Muscle layer of colon (tissue), 2 donors: ENCODE measurements around the gene AIFM1.

ENCODE experiments used
- H3K27ac ChIP-seq: one replicate; pipeline ENCODE4 v1.7.0; 2013; ENCODE audit warnings: low read depth, mild to moderate bottlenecking, low read length, moderate library complexity
- H3K27me3 ChIP-seq, 2 donors: one replicate each; pipeline ENCODE4 v1.7.0; 2013; ENCODE audit warnings: low read length in 2 of 2, mild to moderate bottlenecking in 2 of 2; ENCODE audit not compliant: insufficient read depth in 2 of 2, control insufficient read depth in 1 of 2
- H3K36me3 ChIP-seq: one replicate; pipeline ENCODE4 v1.7.0; 2013; ENCODE audit warnings: mild to moderate bottlenecking, low read length; ENCODE audit not compliant: insufficient read depth
- H3K4me1 ChIP-seq: one replicate; pipeline ENCODE4 v1.7.0; 2013; ENCODE audit warnings: mild to moderate bottlenecking, low read length; ENCODE audit not compliant: insufficient read depth
- H3K4me3 ChIP-seq, 2 donors: one replicate each; pipeline ENCODE4 v1.7.0; 2013; ENCODE audit warnings: low read length in 2 of 2, low read depth in 1 of 2, mild to moderate bottlenecking in 1 of 2, moderate library complexity in 1 of 2
- H3K9ac ChIP-seq: one replicate; pipeline ENCODE4 v1.7.0; 2013; ENCODE audit warnings: low read length
- H3K9me3 ChIP-seq: one replicate; pipeline ENCODE4 v1.7.0; 2013; ENCODE audit warnings: mild to moderate bottlenecking, low read length
- donor health status: abdominal sarcoma.
- donor health status: Adenocarcinoma of cecum.

AIFM1 gene

GRCh38 chrX:130100180-130100579 lies 65.5 kb downstream of the AIFM1 start:
- no peak overlapping the region for H3K9ac ChIP-seq
- no peaks in the 10 kb centered on the region for H3K4me1 ChIP-seq
- peaks cover 0 to 3% of the 10 kb centered on the region in 2 donors for H3K27me3 ChIP-seq
- H3K9me3 ChIP-seq = no peaks in the 10 kb centered on the region
- no peaks in the 10 kb centered on the region for H3K36me3 ChIP-seq
- H3K4me3 ChIP-seq = no peak overlapping the region
- H3K27ac ChIP-seq = no peak overlapping the region

DNA sequence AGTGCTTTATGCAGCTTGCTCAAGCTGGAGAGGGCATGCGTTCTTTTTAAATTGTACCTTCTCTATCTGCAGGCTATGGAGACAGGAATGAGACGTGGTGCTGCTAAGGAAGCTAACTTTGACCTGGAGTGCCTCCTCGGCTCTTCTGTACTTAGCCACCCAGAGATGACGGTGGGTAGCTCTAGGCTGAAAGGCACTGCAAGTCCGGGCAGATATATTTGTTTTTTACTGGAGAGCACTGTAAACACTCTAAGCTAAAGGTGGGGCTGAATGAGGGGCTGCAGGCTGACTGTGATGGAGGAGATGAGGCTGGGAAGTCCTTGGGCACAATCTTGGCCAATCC lies 67.5 kb downstream of the AIFM1 start:
- H3K4me3 ChIP-seq = no peak overlapping the region
- peaks cover 0 to 3% of the 10 kb centered on the region in 2 donors for H3K27me3 ChIP-seq
- no peak overlapping the region for H3K27ac ChIP-seq
- no peaks in the 10 kb centered on the region for H3K9me3 ChIP-seq
- H3K36me3 ChIP-seq = no peaks in the 10 kb centered on the region
- H3K9ac ChIP-seq = no peak overlapping the region
- no peaks in the 10 kb centered on the region for H3K4me1 ChIP-seq

GRCh38 chrX:130097507-130098209 lies 68.0 kb downstream of the AIFM1 start:
- Histone ChIP-seq H3K27me3 (peaks cover 0 to 3% of the 10 kb centered on the region in 2 donors), H3K4me1 (no peaks in the 10 kb centered on the region), H3K36me3 (no peaks in the 10 kb centered on the region), H3K9me3 (no peaks in the 10 kb centered on the region), H3K9ac (no peak overlapping the region), H3K4me3 (no peak overlapping the region), H3K27ac (no peak overlapping the region)

DNA sequence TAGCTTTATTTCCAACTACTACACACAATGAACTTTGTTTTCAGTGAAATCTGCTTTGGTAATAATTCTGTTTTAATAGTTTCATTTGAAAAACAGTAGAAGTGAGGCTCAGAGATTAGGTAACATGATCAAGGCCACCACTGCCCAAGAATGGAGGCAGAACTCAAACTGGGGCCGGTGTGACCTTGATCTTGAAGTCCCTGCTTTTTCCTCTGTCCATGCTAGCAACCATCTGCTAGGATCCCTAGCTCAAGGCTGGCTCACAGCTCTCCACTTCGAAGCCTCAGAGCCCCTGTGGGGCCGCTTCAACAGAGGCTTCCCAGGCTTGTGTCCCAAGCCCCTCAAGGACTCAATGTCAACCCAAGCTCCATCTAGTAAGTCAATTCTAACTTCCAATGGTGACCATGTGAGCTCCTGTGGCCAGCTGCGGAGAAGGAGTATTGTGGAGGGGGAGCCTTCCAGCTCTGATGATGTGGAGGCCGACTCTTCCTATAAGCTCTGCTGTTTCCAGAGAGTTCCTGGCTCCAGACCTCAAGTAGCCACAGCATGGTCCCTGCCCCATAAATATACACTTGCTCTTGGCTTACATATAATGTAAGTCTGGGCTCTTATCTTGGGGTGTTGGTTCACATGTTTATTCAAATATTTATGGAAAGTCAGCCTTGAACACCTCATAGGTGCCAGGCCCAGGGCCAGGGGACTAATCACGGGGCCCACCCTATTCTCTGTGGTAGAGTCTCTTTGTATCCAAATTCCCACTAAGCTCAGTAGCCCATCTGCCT lies 70.2 kb downstream of the AIFM1 start:
- Histone ChIP-seq H3K36me3 (no peaks in the 10 kb centered on the region), H3K27ac (no peak overlapping the region), H3K4me1 (no peaks in the 10 kb centered on the region), H3K9me3 (no peaks in the 10 kb centered on the region), H3K27me3 (peaks cover 0 to 11% of the 10 kb centered on the region in 2 donors), H3K9ac (no peak overlapping the region), H3K4me3 (no peak overlapping the region)

GRCh38 chrX:130094696-130095095 lies 70.9 kb downstream of the AIFM1 start:
- Histone ChIP-seq H3K4me3 (no peak overlapping the region), H3K36me3 (no peaks in the 10 kb centered on the region), H3K27ac (no peak overlapping the region), H3K9ac (no peak overlapping the region), H3K4me1 (no peaks in the 10 kb centered on the region), H3K27me3 (peaks cover 0 to 11% of the 10 kb centered on the region in 2 donors), H3K9me3 (no peaks in the 10 kb centered on the region)

- H3K36me3 ChIP-seq = no peaks in the 10 kb centered on the region
- H3K27ac ChIP-seq = no peak overlapping the region
- no peaks in the 10 kb centered on the region for H3K4me1 ChIP-seq
- H3K27me3 ChIP-seq = peaks cover 0 to 11% of the 10 kb centered on the region in 2 donors
- no peak overlapping the region for H3K9ac ChIP-seq
- no peaks in the 10 kb centered on the region for H3K9me3 ChIP-seq
- H3K4me3 ChIP-seq = no peak overlapping the region
Measured at GRCh38 chrX:130093271-130093670, 72.4 kb downstream of the AIFM1 start.

GRCh38 chrX:130091980-130092522 lies 73.6 kb downstream of the AIFM1 start:
- Histone ChIP-seq H3K27ac (no peak overlapping the region), H3K4me1 (no peaks in the 10 kb centered on the region), H3K9ac (no peak overlapping the region), H3K27me3 (peaks cover 0 to 11% of the 10 kb centered on the region in 2 donors), H3K9me3 (no peaks in the 10 kb centered on the region), H3K4me3 (no peak overlapping the region), H3K36me3 (no peaks in the 10 kb centered on the region)

- H3K4me1 ChIP-seq = no peaks in the 10 kb centered on the region
- no peaks in the 10 kb centered on the region for H3K36me3 ChIP-seq
- H3K9me3 ChIP-seq = no peaks in the 10 kb centered on the region
- H3K27me3 ChIP-seq = peaks cover 0 to 8% of the 10 kb centered on the region in 2 donors
- no peak overlapping the region for H3K27ac ChIP-seq
- no peak overlapping the region for H3K4me3 ChIP-seq
- H3K9ac ChIP-seq = no peak overlapping the region
Measured at GRCh38 chrX:130090364-130090763, 75.3 kb downstream of the AIFM1 start.

DNA sequence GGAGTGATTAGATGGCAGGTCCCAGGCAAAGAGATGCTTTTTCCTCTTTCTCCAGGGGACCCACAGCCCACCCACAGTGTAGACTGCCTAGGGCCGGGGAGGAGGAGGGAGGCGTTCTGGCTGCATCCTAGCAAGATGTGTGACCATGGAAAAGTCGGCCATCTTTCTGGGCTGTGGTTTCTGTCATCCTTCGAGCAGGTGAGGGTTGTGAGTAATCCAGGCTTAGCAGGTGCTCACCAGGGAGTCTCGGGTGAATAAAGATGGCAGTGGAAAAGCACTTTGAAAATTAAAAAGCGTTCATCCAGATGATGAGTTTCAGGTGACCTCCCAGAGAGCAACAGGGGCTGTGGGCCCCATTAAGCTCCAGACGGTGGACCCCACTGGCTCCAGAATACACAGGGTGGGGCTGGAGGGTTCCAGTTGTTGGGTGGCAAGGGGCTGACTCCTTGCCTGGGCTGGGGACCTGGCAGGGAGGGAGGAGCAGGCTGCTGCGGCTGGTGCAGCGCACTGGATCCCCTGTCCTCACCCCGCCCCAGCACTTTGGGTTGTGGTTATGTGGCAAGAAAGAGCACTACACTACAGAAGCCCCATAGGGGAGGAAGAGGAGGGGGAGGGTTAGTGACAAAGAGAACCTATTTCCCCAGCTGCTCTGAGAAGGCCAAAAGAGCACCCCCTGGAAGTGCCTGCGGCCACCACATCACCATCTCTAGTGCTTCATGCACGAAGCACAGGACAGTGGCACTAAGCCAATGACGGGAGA lies 79.0 kb downstream of the AIFM1 start:
- Histone ChIP-seq H3K9ac (no peak overlapping the region), H3K4me1 (peaks cover 3% of the 10 kb centered on the region), H3K4me3 (no peak overlapping the region), H3K9me3 (no peaks in the 10 kb centered on the region), H3K36me3 (no peaks in the 10 kb centered on the region), H3K27me3 (no peaks in the 10 kb centered on the region), H3K27ac (no peak overlapping the region)

DNA sequence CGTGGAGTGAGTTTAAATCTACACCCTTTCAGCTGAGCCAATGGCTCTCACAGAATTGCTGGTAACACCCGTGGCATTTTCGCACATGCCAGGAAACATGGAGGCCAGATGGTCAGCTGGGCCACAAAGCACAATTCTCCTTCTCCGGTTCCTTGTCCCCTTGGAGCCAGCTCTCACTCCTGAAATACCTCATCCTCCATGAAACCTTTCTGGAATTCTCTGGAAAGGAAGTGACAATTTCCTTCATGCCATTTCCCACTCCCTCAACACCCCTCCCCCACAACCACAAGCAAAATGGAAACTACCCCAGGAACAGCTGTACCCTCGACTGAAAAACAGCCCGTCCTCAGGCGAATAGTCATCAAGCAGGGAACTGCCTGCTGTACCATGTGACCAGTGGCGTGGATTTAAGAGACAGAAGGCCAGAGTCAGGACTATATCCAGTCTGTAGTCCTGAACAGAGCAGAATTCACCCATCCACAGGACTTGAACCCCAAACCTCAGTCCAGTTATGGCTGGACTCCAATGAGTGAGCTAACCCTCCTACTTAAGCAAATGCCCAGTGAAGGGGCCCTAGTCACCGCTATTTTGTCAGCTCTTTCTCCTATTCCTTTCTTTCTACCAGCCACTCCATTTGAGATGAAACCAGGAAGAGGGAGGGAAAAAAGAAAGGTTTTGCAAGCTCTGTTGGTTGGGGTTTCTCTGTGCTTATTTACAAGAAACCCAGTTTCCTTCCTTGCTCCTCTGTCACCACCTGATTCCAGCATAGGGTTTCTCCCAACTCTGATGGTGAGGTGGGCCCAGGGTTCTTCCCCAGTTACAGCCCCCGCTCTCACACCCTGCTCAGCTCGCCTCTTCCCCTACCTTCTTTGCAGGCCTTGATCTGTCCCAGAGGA lies 79.8 kb downstream of the AIFM1 start:
- Histone ChIP-seq H3K9me3 (no peaks in the 10 kb centered on the region), H3K27ac (no peak overlapping the region), H3K9ac (no peak overlapping the region), H3K36me3 (no peaks in the 10 kb centered on the region), H3K27me3 (no peaks in the 10 kb centered on the region), H3K4me3 (no peak overlapping the region), H3K4me1 (peaks cover 8% of the 10 kb centered on the region)
